ENCODE data around the gene MMP21. TPM values are rescaled to one million over a fixed set of nuclear protein-coding genes. Genes with fewer than 3 reads are reported as not detected.

The MMP21 gene
- 0.28 TPM for polyA plus RNA-seq
- long read RNA-seq, donor 1 = 0 reads
- long read RNA-seq, donor 2 = 0 reads
- long read RNA-seq, donor 3 = 0 reads
- long read RNA-seq, donor 4 = 0 reads
- long read RNA-seq, donor 5 = 0 reads
- long read RNA-seq, donor 6 = 0 reads
- long read RNA-seq, donor 7 = 0 reads
- long read RNA-seq, donor 8 = 0 reads
- long read RNA-seq, donor 9 = 0 reads
- long read RNA-seq, donor 10 = 0 reads
- long read RNA-seq, donor 11 = 0 reads

DNA sequence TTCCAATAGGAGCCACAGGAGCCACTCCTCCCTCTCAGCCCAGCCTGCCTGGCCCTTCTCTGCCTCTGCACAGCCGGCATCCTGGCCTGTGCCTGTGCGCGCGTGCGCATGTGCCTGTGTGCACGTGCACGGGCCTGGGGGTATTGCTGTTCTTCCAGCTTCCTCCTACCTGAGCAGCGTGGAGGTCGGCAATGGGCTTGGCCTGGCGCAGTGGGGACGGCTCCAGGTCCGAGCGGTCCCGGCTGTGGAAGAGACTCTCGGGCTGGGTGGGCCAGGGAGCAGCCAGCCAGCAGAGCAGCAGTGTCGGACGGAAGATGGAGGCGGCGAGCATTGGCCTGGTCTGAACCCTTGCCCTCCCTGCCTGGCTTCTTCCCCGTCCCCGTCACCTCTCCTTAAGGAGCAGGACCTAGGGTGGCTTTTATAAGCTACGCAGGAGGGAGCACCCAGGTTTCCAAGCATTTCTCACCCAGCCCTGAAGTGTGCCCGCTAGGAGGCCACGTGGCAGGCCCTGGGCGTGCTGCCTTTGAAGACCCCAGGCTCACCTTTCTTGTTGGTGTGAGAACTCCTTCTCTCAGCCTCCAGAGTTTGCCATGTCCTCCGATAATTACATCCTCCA lies at the start of gene MMP21:
MMP21 (minus strand) TSS at position 331 of the 616 bp plus-strand sequence; CDS start at position 331, 0 bp downstream.
- H3K4me3 ChIP-seq (ENCODE audit: low read length) = no peak within 1 kb of the TSS
- no CpG with 5 or more reads among the region's 26 CpGs for WGBS (ENCODE audit: insufficient coverage, low lambda C conversion rate)
- peaks cover 4% of the 10 kb centered on the region for H3K9me3 ChIP-seq (ENCODE audit: control insufficient read depth, low read depth, low read length)
- H3K36me3 ChIP-seq (ENCODE audit: control insufficient read depth, insufficient read depth, low read length) = no peaks in the 10 kb centered on the region
- H3K27ac ChIP-seq (ENCODE audit: low read length) = no peak within 1 kb of the TSS
- no peaks in the 10 kb centered on the region for H3K4me1 ChIP-seq (ENCODE audit: control insufficient read depth, insufficient read depth, low read length)
- no peak for DNase-seq
- peaks cover 11% of the 10 kb centered on the region for H3K27me3 ChIP-seq (ENCODE audit: control insufficient read depth, insufficient read depth, low read length)

GRCh38 chr10:125824736-125825135 lies 49.1 kb upstream of the MMP21 start:
- peak overlapping the region; percentile 99 for H3K4me3 ChIP-seq (ENCODE audit: low read length)
- H3K36me3 ChIP-seq (ENCODE audit: control insufficient read depth, insufficient read depth, low read length) = peaks cover 32% of the 10 kb centered on the region
- no peaks in the 10 kb centered on the region for H3K9me3 ChIP-seq (ENCODE audit: control insufficient read depth, low read depth, low read length)
- WGBS (ENCODE audit: insufficient coverage, low lambda C conversion rate) = no CpG with 5 or more reads among the region's 1 CpG
- H3K4me1 ChIP-seq (ENCODE audit: control insufficient read depth, insufficient read depth, low read length) = peaks cover 8% of the 10 kb centered on the region
- no peak for DNase-seq
- no peaks in the 10 kb centered on the region for H3K27me3 ChIP-seq (ENCODE audit: control insufficient read depth, insufficient read depth, low read length)
- no peak overlapping the region for H3K27ac ChIP-seq (ENCODE audit: low read length)

- peak overlapping the region; percentile 99 for H3K4me3 ChIP-seq (ENCODE audit: low read length)
- no peaks in the 10 kb centered on the region for H3K9me3 ChIP-seq (ENCODE audit: control insufficient read depth, low read depth, low read length)
- 0% methylated on average over 3 of the region's 20 CpGs for WGBS (ENCODE audit: insufficient coverage, low lambda C conversion rate)
- no peak overlapping the region for H3K27ac ChIP-seq (ENCODE audit: low read length)
- peaks cover 8% of the 10 kb centered on the region for H3K4me1 ChIP-seq (ENCODE audit: control insufficient read depth, insufficient read depth, low read length)
- peaks cover 22% of the 10 kb centered on the region for H3K36me3 ChIP-seq (ENCODE audit: control insufficient read depth, insufficient read depth, low read length)
- H3K27me3 ChIP-seq (ENCODE audit: control insufficient read depth, insufficient read depth, low read length) = no peaks in the 10 kb centered on the region
- no peak for DNase-seq
Measured at GRCh38 chr10:125823663-125824251, 48.1 kb upstream of the MMP21 start.

DNA sequence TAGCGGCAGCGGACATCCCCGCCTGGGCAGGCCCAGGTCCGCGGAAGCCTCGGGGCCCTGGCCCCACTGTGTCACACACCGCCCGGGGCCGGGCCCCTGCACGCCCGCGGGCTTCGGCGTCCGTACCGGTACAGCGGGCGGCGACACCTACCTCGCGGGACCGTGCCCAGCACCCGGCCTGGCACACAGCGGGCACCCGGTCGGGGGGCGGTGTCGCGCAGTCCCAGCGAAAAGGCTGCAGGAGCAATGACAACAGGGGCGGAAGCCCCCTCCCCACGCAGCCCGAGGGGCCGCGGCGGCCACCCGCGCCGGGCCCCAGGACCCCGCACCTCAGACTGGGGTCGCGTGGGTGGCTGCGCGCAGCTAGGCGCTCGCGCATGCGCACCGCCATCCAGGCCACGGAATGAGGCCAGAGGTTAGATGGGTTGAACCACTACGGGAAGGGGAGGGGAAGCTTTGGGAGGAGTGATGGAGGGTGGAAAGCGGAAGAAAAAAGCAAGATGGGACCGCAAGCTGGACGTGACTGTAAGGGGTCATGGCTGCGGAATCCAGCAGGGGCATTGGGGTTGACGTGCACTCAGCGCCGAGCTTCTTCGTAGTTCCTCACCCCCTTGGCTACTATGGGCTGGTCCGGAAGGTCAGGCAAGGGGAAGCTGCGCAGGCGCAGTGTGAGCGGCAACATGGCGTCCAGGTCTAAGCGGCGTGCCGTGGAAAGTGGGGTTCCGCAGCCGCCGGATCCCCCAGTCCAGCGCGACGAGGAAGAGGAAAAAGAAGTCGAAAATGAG lies 47.4 kb upstream of the MMP21 start, which contains the start of the genes BCCIP and UROS:
BCCIP (plus strand) TSS at position 669 of the 785 bp plus-strand sequence; CDS start at position 681, 12 bp downstream.
UROS (minus strand) TSS at position 381 of the 785 bp plus-strand sequence. CDS start 6,759 bp downstream, outside the sequence.
- Histone ChIP-seq H3K4me3 (ENCODE audit: low read length) (peak within 1 kb of the TSS; percentile 99), H3K9me3 (ENCODE audit: control insufficient read depth, low read depth, low read length) (no peaks in the 10 kb centered on the region), H3K27ac (ENCODE audit: low read length) (peak within 1 kb of the TSS; percentile 24), H3K4me1 (ENCODE audit: control insufficient read depth, insufficient read depth, low read length) (peaks cover 8% of the 10 kb centered on the region), H3K36me3 (ENCODE audit: control insufficient read depth, insufficient read depth, low read length) (peaks cover 15% of the 10 kb centered on the region), H3K27me3 (ENCODE audit: control insufficient read depth, insufficient read depth, low read length) (no peaks in the 10 kb centered on the region)
- 0% methylated on average over 7 of the region's 74 CpGs for WGBS (ENCODE audit: insufficient coverage, low lambda C conversion rate)
- DNase-seq = peak; percentile 87 to 92

DNA sequence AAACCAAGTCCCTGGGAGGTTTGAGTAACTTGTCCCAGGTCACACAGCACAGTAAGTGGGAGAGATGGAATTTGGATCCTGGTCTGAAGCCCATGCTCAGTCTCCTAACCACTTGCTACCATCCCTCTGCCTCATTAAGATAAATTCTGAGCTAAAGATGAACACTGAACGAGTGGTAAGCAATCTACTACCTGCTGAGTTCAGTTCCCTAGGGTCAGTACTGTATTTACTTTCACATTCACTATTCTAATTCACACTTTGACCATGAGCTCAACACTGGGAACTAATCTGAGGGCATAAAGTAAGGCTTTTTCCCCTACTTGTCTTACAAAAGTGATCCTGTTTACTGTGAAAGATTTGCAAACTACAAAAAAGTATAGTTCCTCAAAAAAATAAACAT lies 45.1 kb upstream of the MMP21 start:
- H3K27ac ChIP-seq (ENCODE audit: low read length) = no peak overlapping the region
- no CpG with 5 or more reads among the region's 1 CpG for WGBS (ENCODE audit: insufficient coverage, low lambda C conversion rate)
- H3K27me3 ChIP-seq (ENCODE audit: control insufficient read depth, insufficient read depth, low read length) = no peaks in the 10 kb centered on the region
- H3K9me3 ChIP-seq (ENCODE audit: control insufficient read depth, low read depth, low read length) = no peaks in the 10 kb centered on the region
- DNase-seq = peak; percentile 19 to 63
- H3K4me3 ChIP-seq (ENCODE audit: low read length) = no peak overlapping the region
- H3K4me1 ChIP-seq (ENCODE audit: control insufficient read depth, insufficient read depth, low read length) = peaks cover 8% of the 10 kb centered on the region
- H3K36me3 ChIP-seq (ENCODE audit: control insufficient read depth, insufficient read depth, low read length) = peaks cover 5% of the 10 kb centered on the region

DNA sequence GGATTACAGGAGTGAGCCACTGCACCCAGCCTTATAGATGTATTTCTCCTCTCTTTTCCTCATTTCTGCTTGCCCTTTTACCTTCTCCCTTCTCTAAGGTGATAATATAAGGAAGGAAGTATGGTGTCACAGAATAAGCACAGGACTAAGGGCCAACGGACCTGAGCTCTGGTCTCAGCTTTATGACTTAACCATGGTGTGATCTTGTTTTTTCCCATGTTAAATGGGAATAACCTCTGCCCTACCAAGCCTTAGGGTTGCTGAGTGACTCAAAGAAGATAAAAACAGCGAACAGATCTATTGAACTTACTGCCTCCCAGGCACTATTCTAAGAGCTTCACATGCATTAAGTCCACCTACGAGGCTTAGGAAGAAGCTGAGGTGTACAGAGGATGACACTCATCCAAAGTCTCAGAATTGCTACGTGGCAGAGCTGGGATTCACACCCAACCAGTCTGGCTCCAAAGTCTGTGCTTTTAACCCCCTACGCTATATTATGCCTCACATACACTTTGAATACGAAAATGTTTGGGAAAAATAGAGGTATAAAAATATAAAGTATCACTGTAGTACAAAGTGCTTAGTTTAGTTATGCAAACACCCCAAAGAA lies 41.8 kb upstream of the MMP21 start:
- no peaks in the 10 kb centered on the region for H3K9me3 ChIP-seq (ENCODE audit: control insufficient read depth, low read depth, low read length)
- no peak overlapping the region for H3K27ac ChIP-seq (ENCODE audit: low read length)
- peaks cover 25% of the 10 kb centered on the region for H3K36me3 ChIP-seq (ENCODE audit: control insufficient read depth, insufficient read depth, low read length)
- 100% methylated on average over 1 of the region's 6 CpGs for WGBS (ENCODE audit: insufficient coverage, low lambda C conversion rate)
- no peak overlapping the region for H3K4me3 ChIP-seq (ENCODE audit: low read length)
- no peak for DNase-seq
- H3K27me3 ChIP-seq (ENCODE audit: control insufficient read depth, insufficient read depth, low read length) = no peaks in the 10 kb centered on the region
- H3K4me1 ChIP-seq (ENCODE audit: control insufficient read depth, insufficient read depth, low read length) = peaks cover 3% of the 10 kb centered on the region

DNA sequence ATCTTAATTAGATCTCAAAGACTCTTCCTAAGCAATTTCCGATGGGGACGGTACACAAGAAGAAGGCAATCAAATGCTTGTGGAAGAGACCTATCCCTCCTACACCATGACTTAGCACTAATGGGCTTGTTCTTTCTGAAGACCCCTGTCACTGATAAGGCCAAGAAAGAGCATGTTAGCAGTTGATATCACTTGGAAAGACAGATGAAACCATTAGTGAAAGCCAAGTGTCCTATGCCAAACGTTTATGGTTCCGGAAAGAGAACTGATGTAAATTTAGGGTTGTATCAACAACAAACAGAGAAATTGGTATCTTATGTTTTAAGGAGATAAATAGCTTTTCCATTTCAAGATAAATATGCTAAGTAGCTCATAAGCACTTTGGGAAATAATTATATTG lies 40.9 kb upstream of the MMP21 start:
- Histone ChIP-seq H3K9me3 (ENCODE audit: control insufficient read depth, low read depth, low read length) (no peaks in the 10 kb centered on the region), H3K36me3 (ENCODE audit: control insufficient read depth, insufficient read depth, low read length) (peaks cover 25% of the 10 kb centered on the region), H3K27me3 (ENCODE audit: control insufficient read depth, insufficient read depth, low read length) (no peaks in the 10 kb centered on the region), H3K27ac (ENCODE audit: low read length) (no peak overlapping the region), H3K4me1 (ENCODE audit: control insufficient read depth, insufficient read depth, low read length) (peaks cover 3% of the 10 kb centered on the region), H3K4me3 (ENCODE audit: low read length) (no peak overlapping the region)
- WGBS (ENCODE audit: insufficient coverage, low lambda C conversion rate) = 92% methylated on average over 2 of the region's 4 CpGs
- no peak for DNase-seq

DNA sequence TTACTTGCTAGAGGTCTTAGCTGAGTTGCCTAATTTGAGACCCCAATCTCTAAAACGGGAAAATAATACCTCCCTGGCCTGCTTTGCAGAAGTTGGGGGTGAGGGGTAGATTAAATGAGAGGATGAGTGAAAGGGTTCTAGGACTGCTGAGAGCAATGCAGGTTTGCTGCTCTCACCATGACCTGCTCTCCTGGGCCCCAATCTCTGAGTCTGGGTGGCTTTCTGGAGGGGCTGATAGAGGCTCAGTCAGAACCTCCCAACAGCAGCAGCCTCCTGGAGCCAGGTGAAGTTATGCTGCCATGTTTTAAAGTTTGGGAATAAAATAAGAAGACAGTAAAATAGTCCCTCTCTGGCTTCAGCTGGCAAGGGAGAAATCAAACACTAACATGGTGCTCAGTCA lies 40.1 kb upstream of the MMP21 start:
- H3K27ac ChIP-seq (ENCODE audit: low read length) = no peak overlapping the region
- no peaks in the 10 kb centered on the region for H3K27me3 ChIP-seq (ENCODE audit: control insufficient read depth, insufficient read depth, low read length)
- H3K4me1 ChIP-seq (ENCODE audit: control insufficient read depth, insufficient read depth, low read length) = peaks cover 3% of the 10 kb centered on the region
- DNase-seq = no peak
- no peaks in the 10 kb centered on the region for H3K9me3 ChIP-seq (ENCODE audit: control insufficient read depth, low read depth, low read length)
- H3K4me3 ChIP-seq (ENCODE audit: low read length) = no peak overlapping the region
- peaks cover 31% of the 10 kb centered on the region for H3K36me3 ChIP-seq (ENCODE audit: control insufficient read depth, insufficient read depth, low read length)
- no CpG with 5 or more reads among the region's 1 CpG for WGBS (ENCODE audit: insufficient coverage, low lambda C conversion rate)

DNA sequence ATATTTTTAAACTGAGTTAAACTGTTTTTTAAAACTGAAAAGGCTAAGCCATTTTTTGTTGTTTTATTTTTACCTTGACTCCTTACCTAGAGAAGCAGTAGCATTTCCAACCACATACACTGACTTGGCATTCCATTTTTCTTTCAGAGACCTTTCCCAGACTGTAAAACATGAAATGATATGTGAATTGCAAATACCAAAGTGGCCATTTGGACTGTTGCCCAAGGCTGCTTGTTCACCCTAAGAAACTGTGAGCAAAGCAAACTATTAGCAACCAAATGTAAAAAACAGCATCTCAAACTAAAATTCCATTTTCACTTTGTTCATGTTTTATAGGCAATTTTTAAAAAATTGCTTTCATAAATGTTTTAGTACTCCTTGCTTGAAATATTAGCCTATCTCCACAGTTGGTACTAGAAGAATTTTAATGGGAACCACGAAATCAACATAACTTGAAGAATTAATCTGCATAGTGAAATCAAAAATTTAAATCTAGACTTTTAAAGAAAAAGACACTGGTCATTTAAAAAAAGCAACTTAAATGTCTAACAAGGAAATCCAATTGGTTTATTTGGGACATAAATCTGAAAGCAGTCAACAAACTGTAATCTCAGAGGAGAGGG lies 36.6 kb upstream of the MMP21 start:
- H3K4me1 ChIP-seq (ENCODE audit: control insufficient read depth, insufficient read depth, low read length) = no peaks in the 10 kb centered on the region
- no peak overlapping the region for H3K27ac ChIP-seq (ENCODE audit: low read length)
- DNase-seq = no peak
- H3K27me3 ChIP-seq (ENCODE audit: control insufficient read depth, insufficient read depth, low read length) = no peaks in the 10 kb centered on the region
- H3K4me3 ChIP-seq (ENCODE audit: low read length) = no peak overlapping the region
- no peaks in the 10 kb centered on the region for H3K9me3 ChIP-seq (ENCODE audit: control insufficient read depth, low read depth, low read length)
- H3K36me3 ChIP-seq (ENCODE audit: control insufficient read depth, insufficient read depth, low read length) = peaks cover 57% of the 10 kb centered on the region
- no CpG with 5 or more reads among the region's 1 CpG for WGBS (ENCODE audit: insufficient coverage, low lambda C conversion rate)

Data from large intestine (tissue), 12 donors.